HG03175 (cell line): ENCODE data around the gene STXBP5.
A peak's percentile ranks its signal among the peaks of the same experiment; 100 is the strongest.

Source experiments
- ATAC-seq: cut with Tn5 transposase; IDR thresholded peaks from one replicate; pipeline ENCODE4 v1.9.1; 2021; ENCODE audit warnings: mild to moderate bottlenecking, moderate library complexity; ENCODE audit not compliant: unreplicated experiment

STXBP5 gene

GRCh38 chr6:147207837-147208754, 3.9 kb downstream of the STXBP5 start:
- no peak for ATAC-seq

- ATAC-seq: no peak
These were observed 5.7 kb downstream of the STXBP5 start for GRCh38 chr6:147209762-147210449.

- ATAC-seq: no peak
These were observed 7.1 kb downstream of the STXBP5 start for GRCh38 chr6:147211349-147211748.

GRCh38 chr6:147211831-147212230, 7.6 kb downstream of the STXBP5 start:
- ATAC-seq: no peak

GRCh38 chr6:147212622-147213021, 8.4 kb downstream of the STXBP5 start:
- ATAC-seq: no peak

- no peak for ATAC-seq
These were observed 9.6 kb downstream of the STXBP5 start for GRCh38 chr6:147213772-147214171.

- no peak for ATAC-seq
These were observed 10.3 kb downstream of the STXBP5 start for GRCh38 chr6:147214248-147215227.

- ATAC-seq: no peak
These were observed 12.7 kb downstream of the STXBP5 start for GRCh38 chr6:147216915-147217314.

- no peak for ATAC-seq
These were observed 13.7 kb downstream of the STXBP5 start for GRCh38 chr6:147217840-147218404.

GRCh38 chr6:147218797-147219196, 14.6 kb downstream of the STXBP5 start:
- no peak for ATAC-seq

GRCh38 chr6:147219463-147219862, 15.2 kb downstream of the STXBP5 start:
- no peak for ATAC-seq

- ATAC-seq: no peak
These were observed 16.1 kb downstream of the STXBP5 start for GRCh38 chr6:147220345-147220744.

GRCh38 chr6:147221739-147222138, 17.5 kb downstream of the STXBP5 start:
- no peak for ATAC-seq

GRCh38 chr6:147222160-147222838, 18.1 kb downstream of the STXBP5 start:
- peak; percentile 53 for ATAC-seq

GRCh38 chr6:147223736-147224135, 19.5 kb downstream of the STXBP5 start:
- ATAC-seq: no peak

GRCh38 chr6:147226163-147226724, 22.0 kb downstream of the STXBP5 start:
- ATAC-seq: no peak

- ATAC-seq: no peak
These were observed 22.7 kb downstream of the STXBP5 start for GRCh38 chr6:147226877-147227276.

GRCh38 chr6:147227770-147228320, 23.6 kb downstream of the STXBP5 start:
- ATAC-seq: no peak

GRCh38 chr6:147231589-147231988, 27.4 kb downstream of the STXBP5 start:
- ATAC-seq: no peak
